Activated T-helper 2 cell treated with anti-CD3 and anti-CD28 coated beads, Interferon-gamma antibody, Interleukin-2, Interleukin-4, amounts not matched to agents 10 μg/mL and 5 μg/mL and 100 μg/mL, durations not matched to agents 14 hours and 24 hours and 36 hours (primary cell): ENCODE results near the gene HOXA10. TPM values are rescaled to one million over a fixed set of nuclear protein-coding genes. Genes with fewer than 3 reads are reported as not detected.

ENCODE experiments used
- DNase-seq: peaks from one replicate; pipeline ENCODE4 v3.0.0; 2021; ENCODE audit warnings: low spot score
- H3K27ac Mint-ChIP-seq: one replicate; pipeline ENCODE4 v1.8.0; 2021; ENCODE audit warnings: mixed read lengths
- H3K27me3 Mint-ChIP-seq: one replicate; pipeline ENCODE4 v1.8.0; 2021; ENCODE audit warnings: low read depth, mixed read lengths
- H3K36me3 Mint-ChIP-seq: one replicate; pipeline ENCODE4 v1.8.0; 2021; ENCODE audit warnings: low read depth, mixed read lengths
- H3K4me1 Mint-ChIP-seq: one replicate; pipeline ENCODE4 v1.8.0; 2021; ENCODE audit warnings: low read depth, mixed read lengths
- H3K4me3 Mint-ChIP-seq: one replicate; pipeline ENCODE4 v1.8.0; 2021; ENCODE audit warnings: low read depth, mild to moderate bottlenecking, moderate library complexity, mixed read lengths
- H3K9me3 Mint-ChIP-seq: one replicate; pipeline ENCODE4 v1.8.0; 2021; ENCODE audit warnings: mixed read lengths
- intact Hi-C: fragments of 100-400 bp; cut with micrococcal nuclease; formaldehyde crosslinking; loops from one replicate; pipeline ENCODE4 v1.15.1; 2023
- total RNA-seq: library from RNA; stranded (reverse); gene quantifications from 2 replicates; pipeline ENCODE4 v1.2.3, GENCODE V29; 2022

HOXA10 gene
- total RNA-seq, 1 donor from 2014 or later: not detected

DNA sequence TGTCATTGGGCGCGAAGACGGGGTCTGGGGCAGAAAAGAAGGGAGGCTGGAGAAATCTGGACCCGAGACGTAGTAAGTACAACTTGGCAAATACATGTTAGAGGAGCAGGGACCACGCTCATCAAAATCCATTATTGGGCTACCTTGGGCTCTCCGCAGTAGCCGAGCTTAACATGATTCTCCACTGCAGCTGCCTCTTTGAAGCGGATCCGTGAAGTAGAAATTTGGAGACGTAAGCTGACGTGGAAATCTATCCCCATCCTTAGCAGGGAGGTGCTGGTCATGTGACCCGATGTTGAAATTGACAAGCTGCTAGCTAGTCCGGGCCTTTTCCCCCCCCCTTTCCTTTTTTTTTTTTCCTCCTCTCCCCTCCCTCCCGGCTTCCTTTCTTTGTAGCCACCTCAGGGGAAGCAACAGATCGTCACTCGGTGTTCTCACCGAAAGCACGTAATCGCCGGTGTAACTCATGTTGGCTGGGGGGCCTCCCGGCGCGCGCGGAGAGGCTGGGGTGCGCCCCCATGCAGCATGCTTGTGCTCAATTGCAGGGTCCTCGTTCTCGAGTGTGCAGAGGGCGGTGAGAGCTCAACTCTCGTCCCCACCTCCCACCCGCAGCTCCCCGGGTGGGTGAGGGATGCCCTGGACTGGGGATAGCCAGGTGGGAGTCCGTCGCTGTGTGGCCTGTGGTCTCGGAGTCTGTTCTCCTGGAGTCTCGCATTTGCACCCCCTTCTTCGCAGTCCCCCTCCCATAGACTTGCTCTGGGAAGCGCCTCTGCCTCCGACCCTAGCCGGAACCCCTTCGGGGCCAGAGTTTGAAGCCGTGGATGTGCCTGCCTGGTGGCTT is 11.1 kb upstream of the HOXA10 start, which contains the start of gene HOXA11:
Gene HOXA11 (minus strand): TSS at position 220 of the 841 bp plus-strand sequence. CDS start 88 bp downstream, at position 132.
- no peaks in the 10 kb centered on the region for H3K9me3 Mint-ChIP-seq
- H3K4me3 Mint-ChIP-seq: no peak within 1 kb of the TSS
- H3K4me1 Mint-ChIP-seq: peaks cover 14% of the 10 kb centered on the region
- H3K27ac Mint-ChIP-seq: peak within 1 kb of the TSS; percentile 55
- no peak for DNase-seq
- no peaks in the 10 kb centered on the region for H3K36me3 Mint-ChIP-seq
- intact Hi-C loops: loop anchor here (2.0 kb wide), 2 partner anchors 14 to 28 kb away; partner anchors contain the start of gene HOXA7
- H3K27me3 Mint-ChIP-seq: peaks cover 76% of the 10 kb centered on the region

DNA sequence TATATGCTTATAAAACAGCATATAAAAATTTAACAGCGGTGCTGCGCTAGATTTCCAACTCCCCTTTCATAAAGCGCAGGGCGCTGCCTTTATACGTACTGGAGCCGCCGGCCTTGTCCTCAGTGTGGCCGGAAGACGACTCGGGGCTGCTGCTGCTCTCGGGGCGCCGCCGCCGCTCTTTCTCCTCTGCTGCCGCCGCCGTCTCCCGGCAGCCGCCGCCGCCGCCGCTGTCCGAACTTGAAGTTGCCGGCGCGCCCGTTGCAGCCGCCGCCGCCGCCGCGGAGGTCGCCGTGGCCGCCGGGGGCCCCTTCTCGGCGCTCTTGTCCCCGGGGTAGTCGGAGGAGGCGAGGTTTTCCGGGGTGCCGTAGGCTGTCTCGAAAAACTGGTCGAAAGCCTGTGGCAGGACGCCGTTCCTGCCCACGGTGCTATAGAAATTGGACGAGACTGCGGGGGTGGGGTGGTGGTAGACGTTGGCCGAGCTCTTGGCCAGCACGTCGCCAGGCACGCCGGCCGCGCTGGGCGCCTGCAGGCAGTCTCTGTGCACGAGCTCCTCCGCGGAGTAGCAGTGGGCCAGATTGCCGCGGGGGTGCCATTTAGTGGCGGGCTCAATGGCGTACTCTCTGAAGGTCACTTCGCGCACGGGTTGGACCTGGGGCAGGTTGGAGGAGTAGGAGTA is 10.4 kb upstream of the HOXA10 start:
- Mint-ChIP-seq H3K9me3 (no peaks in the 10 kb centered on the region), H3K27me3 (peaks cover 73% of the 10 kb centered on the region), H3K4me1 (peaks cover 14% of the 10 kb centered on the region), H3K27ac (peak overlapping the region; percentile 55), H3K4me3 (no peak overlapping the region), H3K36me3 (no peaks in the 10 kb centered on the region)
- DNase-seq: no peak
- intact Hi-C loops: loop anchor here (2.0 kb wide), 2 partner anchors 14 to 28 kb away; partner anchors contain the start of gene HOXA7

DNA sequence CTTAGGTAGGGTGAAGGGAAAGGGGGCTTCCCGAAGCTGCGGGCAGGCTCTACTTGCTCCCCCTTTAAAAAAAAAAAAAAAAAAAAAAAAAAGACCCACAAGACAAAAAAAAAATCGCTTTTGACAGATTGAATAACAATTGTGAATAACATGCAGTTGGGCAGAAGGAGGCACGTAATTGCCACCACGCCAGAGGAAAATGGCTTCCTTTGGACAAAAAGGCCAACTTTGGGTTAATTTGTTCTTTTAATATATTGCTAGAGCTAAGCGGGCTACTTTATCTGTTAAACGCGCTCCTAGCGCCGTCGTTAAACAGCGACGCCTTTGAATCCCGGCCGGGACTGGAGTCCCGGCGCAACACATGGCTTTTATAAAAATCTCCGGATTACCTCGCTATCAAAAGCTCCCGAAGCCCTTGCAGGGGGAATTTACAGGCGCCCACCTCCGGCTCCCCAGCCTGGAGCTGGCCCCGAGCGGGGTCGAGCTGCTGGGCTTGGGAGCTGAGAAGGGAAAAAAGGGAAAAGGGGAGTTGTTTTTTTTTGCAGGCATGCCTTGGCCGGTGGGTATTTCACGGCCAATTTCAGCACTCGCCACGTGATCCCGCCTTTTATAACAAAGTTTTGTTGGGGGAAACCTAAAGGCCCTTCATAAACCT is 9.7 kb upstream of the HOXA10 start:
- H3K27me3 Mint-ChIP-seq: peaks cover 74% of the 10 kb centered on the region
- H3K4me1 Mint-ChIP-seq: peaks cover 14% of the 10 kb centered on the region
- no peak overlapping the region for H3K27ac Mint-ChIP-seq
- no peaks in the 10 kb centered on the region for H3K36me3 Mint-ChIP-seq
- DNase-seq: no peak
- no peak overlapping the region for H3K4me3 Mint-ChIP-seq
- no peaks in the 10 kb centered on the region for H3K9me3 Mint-ChIP-seq
- intact Hi-C loops: loop anchor here (2.0 kb wide), 2 partner anchors 13 to 27 kb away; partner anchors contain the start of gene HOXA7

DNA sequence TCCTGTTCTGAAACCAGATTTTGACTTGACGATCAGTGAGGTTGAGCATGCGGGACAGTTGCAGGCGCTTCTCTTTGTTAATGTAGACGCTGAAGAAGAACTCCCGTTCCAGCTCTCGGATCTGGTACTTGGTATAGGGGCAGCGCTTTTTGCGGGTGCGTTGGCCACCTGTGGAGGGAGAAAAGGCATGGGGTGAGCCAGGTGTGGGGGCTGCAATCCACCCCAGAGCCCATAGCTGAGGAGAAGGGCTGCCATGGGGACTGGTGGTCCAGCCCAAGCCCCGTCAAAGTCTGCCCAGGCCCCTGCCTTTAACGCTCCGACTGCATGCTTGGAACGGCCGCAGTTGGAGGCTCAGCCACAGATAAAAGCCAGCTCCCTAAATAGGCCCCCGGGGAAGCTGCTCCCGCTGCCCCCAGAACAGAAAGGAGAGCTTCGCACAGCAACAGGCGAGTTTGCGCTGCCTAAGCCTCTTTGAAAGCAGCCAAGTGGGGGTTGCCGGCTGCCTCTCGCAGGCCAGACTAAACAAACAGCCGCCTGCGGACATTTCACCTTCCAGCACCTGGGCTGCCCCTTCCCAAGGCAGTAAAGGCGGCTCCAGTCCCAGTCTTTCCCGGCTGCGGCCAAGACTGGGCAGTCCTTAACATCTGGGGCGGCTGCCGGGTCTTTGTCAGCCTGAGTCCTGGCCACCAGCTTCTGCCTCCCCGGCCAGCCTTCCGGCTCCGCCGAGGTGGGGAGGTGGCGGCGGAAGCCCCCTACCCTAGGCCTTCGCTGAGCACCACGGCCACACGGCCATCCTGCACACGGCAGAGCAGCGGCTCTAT is 9.0 kb upstream of the HOXA10 start:
- no peak for DNase-seq
- H3K27ac Mint-ChIP-seq: no peak overlapping the region
- intact Hi-C loops: no loop called here
- no peak overlapping the region for H3K4me3 Mint-ChIP-seq
- peaks cover 70% of the 10 kb centered on the region for H3K27me3 Mint-ChIP-seq
- peaks cover 8% of the 10 kb centered on the region for H3K4me1 Mint-ChIP-seq
- no peaks in the 10 kb centered on the region for H3K9me3 Mint-ChIP-seq
- H3K36me3 Mint-ChIP-seq: no peaks in the 10 kb centered on the region

DNA sequence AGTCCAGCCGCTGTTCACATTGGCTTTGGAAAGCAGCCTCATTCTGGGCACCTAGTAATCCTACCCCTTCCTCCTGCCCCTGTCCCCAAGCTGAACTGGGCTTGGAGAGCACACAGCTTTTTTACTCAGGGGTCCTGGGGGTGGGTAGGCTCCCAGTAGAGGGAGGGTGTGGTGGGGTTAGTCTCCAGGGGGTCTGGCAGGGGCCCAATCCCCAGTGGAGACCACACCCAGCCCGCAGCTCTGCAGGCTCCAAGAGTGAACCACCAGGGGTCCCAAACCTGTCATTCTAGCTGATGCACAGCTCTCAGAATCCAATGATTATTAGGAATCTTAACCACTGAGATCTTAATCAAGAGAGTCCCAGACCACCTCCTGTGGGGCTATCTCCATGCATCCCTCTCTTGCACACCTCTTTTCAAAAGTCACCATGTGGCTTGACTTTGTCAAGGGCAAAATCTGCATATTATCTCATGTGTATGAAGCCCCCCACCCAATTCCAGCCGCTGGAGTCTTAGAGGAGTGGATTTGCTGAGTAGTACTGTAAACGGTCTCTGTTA is 8.2 kb upstream of the HOXA10 start:
- DNase-seq: no peak
- no peaks in the 10 kb centered on the region for H3K36me3 Mint-ChIP-seq
- H3K27me3 Mint-ChIP-seq: peaks cover 70% of the 10 kb centered on the region
- H3K4me3 Mint-ChIP-seq: no peak overlapping the region
- H3K27ac Mint-ChIP-seq: no peak overlapping the region
- no peaks in the 10 kb centered on the region for H3K9me3 Mint-ChIP-seq
- intact Hi-C loops: no loop called here
- peaks cover 8% of the 10 kb centered on the region for H3K4me1 Mint-ChIP-seq

DNA sequence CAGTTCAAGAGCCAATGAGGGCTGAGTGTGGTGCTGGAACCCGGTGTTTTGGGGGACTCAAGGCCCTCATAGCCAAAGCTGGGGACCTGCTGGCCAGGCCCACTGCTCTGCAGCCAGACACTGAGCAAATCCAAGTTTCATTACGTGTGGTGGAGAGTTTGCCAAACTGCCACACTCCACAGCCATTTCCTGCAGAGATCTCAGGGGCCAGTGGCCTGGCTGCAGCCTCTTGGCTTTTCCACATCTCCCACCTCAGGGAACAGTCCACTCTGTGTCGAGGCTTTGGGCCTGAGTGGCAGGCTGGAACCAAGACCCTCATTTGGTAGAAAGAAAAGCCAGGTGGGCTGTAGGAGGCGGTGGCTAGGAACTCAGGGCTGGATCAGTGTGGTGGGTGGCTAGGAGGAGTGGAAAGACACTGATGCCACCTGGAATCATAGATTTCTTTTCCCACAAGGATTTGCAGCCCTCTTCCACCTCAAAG is 7.7 kb upstream of the HOXA10 start:
- Mint-ChIP-seq H3K27ac (no peak overlapping the region), H3K27me3 (peaks cover 66% of the 10 kb centered on the region), H3K4me1 (peaks cover 8% of the 10 kb centered on the region), H3K4me3 (no peak overlapping the region), H3K9me3 (no peaks in the 10 kb centered on the region), H3K36me3 (no peaks in the 10 kb centered on the region)
- DNase-seq: no peak
- intact Hi-C loops: no loop called here

DNA sequence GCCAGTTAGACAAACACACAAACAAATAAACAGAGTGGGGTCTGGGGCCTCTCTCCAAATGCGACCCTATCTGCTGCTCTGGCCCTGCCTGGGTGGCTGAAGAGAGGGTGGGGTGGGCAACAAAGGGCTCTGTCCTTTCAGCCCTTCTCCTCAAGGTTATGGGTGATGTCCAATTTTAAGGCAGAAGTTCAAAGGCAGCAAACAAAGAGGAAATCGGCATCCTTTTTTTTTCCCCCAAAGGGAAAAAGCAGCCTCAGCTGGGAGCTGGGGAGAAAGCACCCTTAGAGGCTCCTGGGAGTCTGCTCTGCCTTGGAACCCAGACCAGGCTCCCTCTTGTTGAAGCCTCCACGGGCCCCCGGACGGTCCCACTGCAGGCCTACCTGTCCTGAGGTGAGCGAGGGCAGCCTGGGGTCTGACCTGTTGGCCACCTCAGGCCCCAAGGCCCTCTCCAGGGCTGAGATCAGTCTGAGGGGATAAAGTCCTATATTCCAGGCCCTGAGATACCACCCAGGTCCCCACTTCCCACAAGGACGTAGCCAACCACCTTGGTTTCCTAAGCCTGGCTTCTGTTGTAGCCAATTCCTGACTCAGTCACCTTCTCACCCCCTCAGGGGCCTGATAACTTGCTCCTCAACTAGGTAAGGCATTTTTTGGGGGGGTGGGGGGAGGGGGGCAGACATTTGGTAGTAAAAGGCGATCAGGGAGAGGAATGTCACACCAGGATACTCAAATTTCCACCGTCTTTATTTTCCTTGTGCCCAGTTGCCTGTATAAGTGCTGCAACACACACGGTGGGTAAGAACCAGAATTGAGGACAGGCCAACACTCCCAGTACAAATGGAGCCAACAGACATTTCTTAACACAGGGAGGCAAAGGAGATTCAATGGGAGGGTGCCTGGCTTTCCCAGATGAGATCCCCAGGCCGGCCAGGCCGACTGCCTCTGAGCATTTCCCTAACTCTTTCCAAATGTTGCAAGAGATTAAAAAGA is 6.6 kb upstream of the HOXA10 start:
- peaks cover 65% of the 10 kb centered on the region for H3K27me3 Mint-ChIP-seq
- H3K9me3 Mint-ChIP-seq: no peaks in the 10 kb centered on the region
- no peak overlapping the region for H3K27ac Mint-ChIP-seq
- no peaks in the 10 kb centered on the region for H3K36me3 Mint-ChIP-seq
- no peak for DNase-seq
- intact Hi-C loops: no loop called here
- H3K4me1 Mint-ChIP-seq: peaks cover 5% of the 10 kb centered on the region
- no peak overlapping the region for H3K4me3 Mint-ChIP-seq

DNA sequence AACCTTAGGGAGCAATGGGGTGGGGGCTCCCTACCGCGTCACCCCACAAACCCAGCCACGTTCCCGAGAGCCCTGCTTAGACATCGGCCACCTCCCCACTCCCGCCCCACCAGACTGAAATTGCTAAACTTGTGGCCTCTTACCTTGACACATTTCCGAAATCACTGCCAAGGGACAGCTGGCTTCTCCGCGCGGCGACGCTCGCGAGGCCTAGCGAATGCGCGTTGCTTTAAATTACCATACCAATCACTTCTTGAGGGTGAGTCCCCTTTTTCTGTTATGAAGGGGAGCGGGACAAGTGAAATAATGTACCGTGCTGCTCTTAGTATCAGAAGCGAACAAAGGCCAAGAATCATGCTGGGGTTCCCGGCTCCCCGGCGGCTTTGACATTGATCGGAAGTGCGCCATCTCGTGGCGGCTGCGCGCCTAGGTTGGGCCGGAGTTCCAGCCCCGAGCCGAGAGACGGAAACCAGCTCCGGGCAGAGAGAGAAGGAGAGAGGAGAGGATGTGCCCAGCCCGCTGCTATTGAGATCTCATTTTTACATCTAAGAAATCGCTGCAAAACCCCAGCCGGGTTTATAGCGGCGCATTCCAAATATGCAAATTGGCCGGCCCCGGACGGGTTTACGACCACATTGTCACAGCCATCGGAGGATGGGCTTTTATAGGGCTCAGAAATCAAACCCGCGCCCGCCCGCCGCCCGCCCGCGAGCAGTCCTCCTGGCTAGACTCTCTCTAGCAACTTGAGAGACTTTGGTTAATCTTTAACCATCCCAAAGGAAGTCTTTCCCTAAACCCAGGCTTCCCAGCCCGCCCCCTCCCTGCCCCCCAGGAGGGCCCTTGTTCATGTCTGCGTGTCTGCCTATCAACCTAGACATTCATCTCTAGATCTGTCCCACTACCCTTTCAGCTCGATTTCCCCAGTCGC is 5.6 kb upstream of the HOXA10 start:
- Mint-ChIP-seq H3K4me3 (no peak overlapping the region), H3K27ac (no peak overlapping the region), H3K4me1 (peaks cover 2% of the 10 kb centered on the region), H3K36me3 (no peaks in the 10 kb centered on the region), H3K9me3 (no peaks in the 10 kb centered on the region), H3K27me3 (peaks cover 63% of the 10 kb centered on the region)
- peak; percentile 45 for DNase-seq
- intact Hi-C loops: no loop called here

DNA sequence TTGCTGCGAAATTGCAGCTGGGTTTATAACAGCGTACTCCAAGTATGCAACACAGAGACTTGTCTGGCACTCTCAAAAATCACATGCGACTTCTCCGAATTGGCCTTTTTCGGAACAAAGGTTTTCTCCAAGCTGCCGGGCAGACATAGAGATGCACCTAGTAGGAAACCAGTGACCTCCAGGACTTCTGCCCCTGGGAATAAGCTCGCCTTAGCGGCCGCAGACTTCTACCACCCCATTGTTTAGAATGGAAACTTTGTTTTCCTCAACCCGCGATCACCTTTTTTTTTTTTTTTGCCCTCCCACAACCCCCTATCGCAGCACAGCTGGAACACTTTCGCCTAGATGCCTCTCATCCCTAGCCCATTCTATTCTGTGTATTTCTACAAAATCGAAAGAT is 4.9 kb upstream of the HOXA10 start:
- Mint-ChIP-seq H3K27me3 (peaks cover 64% of the 10 kb centered on the region), H3K9me3 (no peaks in the 10 kb centered on the region), H3K27ac (no peak overlapping the region), H3K36me3 (no peaks in the 10 kb centered on the region), H3K4me3 (no peak overlapping the region), H3K4me1 (no peaks in the 10 kb centered on the region)
- DNase-seq: no peak
- intact Hi-C loops: no loop called here

DNA sequence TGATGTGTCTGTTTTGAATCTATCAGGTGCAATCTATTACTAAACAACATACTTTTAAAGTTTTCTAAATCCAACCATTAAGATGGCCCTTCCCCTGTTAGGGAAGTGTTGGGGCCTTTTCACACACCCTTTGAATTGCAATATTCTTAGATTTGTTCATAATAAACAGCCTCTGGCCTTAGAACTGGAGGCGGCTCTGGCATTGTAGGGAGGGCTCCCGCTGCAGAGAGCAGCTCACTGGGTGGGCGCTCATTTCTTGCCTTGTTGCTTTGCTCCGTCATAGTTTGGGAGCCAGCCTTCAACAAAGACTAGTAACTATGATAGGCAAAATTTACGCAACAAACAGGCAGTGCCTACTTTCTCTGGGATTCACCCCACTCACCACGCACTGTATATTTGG is 4.2 kb upstream of the HOXA10 start:
- Mint-ChIP-seq H3K4me1 (no peaks in the 10 kb centered on the region), H3K27ac (no peak overlapping the region), H3K9me3 (no peaks in the 10 kb centered on the region), H3K4me3 (no peak overlapping the region), H3K27me3 (peaks cover 61% of the 10 kb centered on the region), H3K36me3 (no peaks in the 10 kb centered on the region)
- intact Hi-C loops: no loop called here
- DNase-seq: no peak
